ENCODE measurements around the gene MTUS2.

The MTUS2 gene

DNA sequence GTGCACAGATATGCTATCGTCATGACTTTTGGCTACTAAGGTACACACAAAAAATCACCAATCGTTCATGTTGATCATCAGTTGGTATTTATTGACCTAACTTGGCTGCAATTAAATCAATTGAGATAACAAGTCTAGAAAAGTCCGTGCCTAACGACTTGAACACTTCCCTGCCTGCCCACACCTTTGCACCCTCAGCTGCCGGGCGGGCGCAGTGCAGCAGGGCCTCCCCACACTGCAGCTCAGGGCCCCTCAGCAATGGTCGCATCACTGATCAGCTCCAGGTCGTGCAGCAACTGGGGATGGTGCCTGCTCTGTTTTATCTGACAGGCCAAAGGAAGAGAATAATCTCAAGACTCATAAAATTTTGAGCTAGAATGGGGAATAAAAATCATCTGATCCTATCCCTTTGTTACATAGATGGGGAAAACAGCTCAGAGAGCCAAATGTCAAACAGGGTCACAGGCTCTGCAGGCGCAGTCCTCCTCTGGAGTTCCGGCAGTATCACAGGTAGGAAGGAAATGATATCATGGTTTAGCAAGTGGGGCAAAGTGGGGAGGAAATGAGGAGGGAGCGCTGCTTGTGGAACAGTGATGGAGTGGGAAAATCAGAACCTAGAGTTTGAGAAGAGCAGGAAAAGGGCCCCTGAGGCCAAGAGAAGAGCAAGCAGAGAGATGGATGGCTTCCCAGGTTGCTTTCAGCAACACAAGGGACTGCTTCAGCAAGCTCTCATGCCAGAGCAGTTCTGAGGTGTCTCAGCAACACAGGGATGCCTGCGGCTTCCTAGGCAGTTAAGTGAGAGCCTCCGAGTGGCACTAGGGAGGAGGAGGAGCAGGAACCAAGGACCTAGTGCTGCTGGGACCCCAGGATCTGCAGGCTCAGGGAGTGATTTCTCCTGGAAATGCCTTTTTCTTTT, 717.9 kb downstream of the MTUS2 start:
- no peak for DNase-seq

DNA sequence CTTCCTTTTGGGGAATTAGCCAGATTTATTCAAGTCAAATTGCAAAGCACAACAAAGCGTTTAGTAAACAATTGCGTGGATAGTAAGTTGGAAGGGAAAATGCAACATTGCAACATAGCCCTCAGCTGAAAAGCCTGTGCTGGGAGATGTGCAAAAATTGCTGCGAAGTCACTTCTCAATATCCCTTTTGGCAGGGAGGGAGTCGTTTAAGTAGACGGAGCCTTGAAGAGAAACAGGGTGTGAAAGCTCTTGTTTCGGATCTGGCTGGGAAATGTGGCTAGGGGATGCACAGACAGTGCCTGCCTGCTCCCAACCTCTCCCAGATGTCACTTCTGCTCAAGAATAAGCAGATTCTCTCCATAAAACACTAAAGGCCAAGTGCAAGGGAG, 718.5 kb downstream of the MTUS2 start:
- DNase-seq = no peak

DNA sequence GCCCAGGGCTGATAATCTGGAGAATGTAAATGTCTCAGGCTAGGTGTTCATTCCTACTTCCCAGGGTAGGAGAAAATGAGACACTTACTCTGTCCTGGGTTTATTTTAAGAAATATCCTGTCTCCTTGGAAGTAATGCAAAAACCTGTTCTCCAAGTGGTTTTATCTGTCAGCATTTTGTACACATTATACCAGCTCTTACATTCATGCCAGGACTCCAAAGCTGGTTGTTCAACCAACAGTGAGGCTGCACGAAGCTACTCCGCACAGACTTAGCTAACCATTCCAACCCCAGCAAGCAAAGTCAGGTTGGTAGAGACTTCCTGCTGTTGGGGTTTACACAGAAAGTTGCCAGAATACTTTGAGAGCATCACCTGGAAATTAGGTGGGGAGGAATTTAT, 719.7 kb downstream of the MTUS2 start:
- DNase-seq = no peak

DNA sequence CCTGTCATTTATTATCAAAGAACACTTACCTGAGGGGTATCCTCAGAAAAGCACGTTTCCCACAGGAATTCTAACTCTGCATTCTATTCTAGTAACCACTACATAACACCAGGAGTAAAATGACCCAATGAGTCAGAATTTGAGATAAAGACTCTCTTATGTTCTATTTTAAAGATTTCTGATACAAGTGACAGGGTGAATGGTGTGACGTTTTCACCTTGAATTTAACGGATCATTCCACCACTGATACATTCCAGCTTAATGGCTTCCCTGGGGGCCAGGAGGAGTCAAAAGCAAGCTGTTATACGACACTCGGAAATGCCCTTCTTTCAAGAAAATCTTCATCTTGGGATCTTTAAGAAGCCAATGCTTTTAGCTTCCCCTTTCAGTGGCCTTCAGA, 720.2 kb downstream of the MTUS2 start:
- no peak for DNase-seq

DNA sequence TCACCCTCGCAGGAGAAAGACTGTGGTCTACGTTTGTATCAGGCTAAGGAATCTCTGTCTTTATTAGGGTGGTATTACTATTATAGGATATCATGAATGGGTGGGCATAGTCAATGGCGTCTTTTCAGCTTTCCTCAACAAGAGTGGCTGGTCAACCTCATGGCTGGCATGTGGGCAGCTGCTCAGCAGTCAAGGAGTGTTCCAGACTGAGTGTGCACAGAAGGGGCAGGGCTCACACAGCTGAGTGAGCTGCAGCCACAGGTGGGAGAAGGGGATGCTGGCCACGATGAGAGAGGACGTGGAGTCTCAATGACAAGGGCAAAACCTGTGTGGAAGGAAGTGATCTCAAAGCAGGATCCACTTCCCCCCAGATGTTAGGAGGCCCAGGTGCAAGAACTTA, 720.7 kb downstream of the MTUS2 start:
- no peak for DNase-seq

DNA sequence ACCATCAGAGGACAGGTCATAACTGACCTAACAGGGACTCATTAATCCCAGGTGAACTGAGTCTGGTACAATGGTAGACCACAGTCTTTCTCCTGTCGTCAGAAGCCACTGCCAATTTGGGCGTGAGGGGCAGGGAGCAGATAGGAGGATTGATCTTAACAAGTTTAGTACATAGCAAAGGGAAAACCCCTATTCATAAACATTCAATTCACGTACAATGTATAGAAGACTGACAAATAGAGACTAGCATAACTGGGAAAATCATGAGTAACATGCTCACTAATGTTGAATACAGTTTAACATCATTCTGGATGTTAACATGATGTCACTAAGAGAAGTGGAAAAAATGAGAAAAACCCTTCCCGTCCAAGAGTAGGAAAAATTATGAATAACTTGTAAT, 721.3 kb downstream of the MTUS2 start:
- DNase-seq = no peak

DNA sequence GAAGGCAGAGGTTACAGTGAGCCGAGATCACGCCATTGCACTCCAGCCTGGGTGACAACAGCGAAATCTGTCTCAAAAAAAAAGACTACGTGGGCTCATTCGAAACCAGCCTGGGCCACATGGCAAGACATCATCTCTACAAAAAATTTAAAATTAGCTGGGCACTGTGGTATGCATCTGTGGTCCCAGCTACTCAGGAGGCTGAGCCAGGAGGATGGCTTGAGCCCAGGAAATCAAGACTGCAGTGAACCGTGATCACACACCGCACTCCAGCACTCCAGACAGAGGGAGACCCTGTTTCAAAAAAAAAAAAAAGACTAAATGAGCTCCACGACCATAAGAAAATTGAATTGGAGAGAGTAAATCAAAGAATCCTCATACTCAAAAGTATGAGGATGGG, 722.2 kb downstream of the MTUS2 start:
- no peak for DNase-seq

DNA sequence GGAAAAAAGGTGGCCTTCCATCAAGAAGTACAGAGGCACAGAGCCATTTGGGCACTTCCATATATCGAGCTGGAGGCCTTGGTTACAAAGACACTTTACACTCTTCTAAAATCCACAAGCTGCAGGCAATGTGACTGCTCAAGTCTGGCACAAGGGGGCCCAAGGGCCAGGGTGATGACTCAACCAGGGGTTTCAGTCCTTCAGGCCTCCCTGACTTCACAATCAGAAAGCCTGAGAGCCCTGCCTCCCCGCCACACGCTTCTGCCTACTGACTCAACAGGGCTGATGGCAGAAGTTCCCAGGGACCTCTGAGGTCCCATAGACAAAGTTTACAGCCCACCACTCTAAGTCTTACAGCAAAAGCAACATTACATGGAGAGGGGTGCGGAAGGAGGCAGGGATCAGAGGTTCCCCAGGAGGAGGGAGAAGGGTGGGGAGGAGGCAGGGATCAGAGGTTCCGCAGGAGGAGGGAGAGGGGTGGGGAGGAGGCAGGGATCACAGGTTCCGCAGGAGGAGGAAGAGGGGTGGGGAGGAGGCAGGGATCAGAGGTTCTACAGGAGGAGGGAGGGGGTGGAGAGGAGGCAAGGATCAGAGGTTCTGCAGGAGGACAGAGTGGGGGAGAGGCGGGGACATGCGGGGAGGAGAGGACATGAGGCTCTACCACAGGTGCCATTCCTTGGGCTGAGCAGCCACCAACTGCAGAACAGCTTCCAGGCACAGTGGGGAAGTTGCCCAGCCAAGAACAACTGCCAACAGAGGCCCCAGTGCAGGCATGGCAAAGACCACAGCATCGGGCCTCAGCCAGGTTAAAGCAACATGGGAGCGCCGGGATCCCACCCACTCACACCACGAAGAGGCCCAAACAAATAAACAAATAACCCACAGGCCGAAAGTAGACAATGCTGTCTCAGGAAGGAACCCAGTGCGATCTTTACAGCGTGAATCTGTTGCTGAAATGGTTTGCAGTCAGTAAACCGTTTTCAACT, 723.4 kb downstream of the MTUS2 start:
- DNase-seq = no peak

DNA sequence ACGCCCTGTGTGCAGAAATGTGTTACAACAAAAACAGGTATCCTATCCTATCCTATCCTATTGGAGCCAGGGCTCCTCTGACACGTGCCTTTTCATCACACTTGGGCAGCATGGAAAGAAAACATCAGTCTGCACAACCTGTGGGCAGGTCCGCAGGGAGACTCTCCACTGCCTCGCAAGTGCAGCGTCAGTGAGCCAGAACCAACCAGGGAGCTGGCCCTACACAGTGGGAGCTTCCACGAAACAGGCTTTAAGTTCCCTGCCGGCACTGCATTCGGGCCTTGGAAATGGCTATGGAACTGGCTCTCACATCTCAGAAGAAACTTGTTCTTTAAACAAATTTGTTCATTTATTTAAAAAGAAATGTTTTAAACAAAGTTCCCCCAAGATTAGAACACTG, 725.8 kb downstream of the MTUS2 start:
- no peak for DNase-seq

DNA sequence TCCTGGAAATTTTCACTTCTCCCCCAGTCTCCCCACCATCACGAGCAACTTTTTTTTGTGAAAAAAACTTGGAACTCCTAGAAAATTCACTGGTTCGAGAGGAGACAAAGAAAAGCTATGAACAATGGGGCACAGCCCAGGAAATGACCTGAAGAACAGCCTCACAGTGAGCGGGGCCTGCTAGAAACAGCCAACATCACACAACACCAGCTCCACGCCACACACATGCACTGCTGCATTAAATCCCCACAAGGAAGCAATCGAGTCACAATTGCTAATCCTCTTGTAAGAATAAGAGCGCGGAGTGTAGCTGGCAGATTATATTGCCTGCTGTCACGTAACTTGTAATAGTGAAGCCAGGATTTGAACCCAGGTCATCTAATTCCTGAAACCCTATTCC, 726.5 kb downstream of the MTUS2 start:
- DNase-seq = no peak

DNA sequence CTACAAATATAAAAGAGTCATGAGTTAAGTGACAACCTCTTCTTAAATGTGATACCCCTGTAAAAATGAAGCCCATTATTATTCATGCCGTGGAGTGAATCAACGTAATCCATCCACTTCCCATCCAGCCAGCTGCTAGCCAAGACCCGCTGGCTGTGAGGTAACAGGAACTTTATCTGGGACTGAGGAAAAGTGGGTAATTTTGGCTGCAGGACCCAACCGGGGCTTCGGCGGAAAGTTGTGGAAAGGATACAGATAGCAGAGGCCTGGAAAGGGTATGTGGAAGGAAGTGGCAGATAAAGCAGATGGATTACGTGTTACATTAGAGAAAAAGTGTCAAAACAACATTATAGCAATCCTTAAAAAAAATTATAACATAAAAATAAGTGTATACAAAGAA, 727.0 kb downstream of the MTUS2 start:
- DNase-seq = no peak

DNA sequence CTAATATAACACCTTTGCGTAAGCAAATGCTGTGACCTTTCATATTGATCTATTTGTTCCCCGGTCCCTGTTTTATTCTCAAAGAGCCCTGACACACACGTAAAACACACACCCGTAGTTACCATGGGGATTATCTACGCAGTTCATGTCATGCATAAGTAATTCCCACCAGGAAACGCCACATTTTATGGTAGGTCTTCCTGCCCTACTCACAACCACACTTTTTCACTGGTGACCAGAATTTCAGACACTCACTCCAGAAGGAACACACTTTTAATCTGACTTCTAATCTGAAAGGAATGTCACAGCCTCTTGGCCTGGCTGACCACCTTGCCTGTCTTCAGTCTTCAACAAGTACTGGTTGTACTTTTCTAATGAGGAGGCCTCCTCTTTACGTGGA, 728.6 kb downstream of the MTUS2 start:
- DNase-seq = no peak

DNA sequence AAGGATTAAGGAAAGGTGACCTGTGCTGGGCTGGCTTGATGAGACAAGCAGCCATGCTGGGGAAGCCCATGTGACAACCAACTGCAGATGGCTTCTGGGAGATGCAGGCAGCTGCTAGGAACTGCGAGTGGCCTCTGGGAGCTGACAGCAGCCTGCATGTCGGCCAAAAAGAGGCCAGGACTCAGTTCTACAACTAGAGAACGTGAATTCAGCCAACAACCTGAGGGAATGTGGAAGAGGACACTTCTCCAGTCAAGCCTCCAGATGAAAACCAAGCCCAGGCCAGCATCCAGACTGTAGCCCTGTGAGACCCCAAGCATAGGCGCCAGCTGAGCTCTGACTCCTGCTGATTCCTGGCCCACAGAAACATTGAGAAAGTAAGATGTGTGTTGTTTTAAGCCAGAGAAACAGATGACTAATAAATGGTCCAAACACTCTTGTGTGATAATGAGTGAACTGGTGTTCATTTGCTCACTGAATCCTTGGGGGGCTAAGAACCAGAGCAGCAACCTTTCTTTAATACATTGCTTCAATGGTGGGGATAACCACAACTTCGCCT, 730.4 kb downstream of the MTUS2 start:
- no peak for DNase-seq

DNA sequence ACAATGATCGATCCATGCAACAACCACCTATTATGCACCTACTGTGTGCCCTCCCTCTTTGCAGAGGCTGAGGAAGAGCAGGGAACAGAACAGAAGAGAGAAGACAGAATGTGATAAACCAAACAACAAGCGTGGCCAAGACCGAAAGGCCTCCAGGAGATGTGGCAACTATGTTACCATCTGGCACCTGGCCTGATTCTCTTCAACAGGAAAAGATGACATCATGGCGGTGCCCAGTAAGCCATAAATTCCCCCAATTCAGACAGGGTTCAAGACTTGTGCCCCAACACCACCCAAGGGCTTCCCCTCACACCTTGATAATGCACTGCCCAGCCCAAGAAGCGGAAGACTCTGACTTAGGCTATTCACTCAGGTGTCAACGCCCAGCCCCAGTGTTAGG, 731.1 kb downstream of the MTUS2 start:
- DNase-seq = no peak
